Subcutaneous adipose tissue (tissue), 4 donors: ENCODE measurements around the gene CACNA2D2. TPM values are rescaled to one million over a fixed set of nuclear protein-coding genes. Genes with fewer than 3 reads are reported as not detected.

Source experiments
- CTCF ChIP-seq: fragments of 450-650 bp; IDR thresholded peaks from one replicate; pipeline ENCODE4 v1.5.1; 2016; ENCODE audit warnings: low read depth, mild to moderate bottlenecking, control low read depth, antibody characterized with exemption, moderate library complexity
- small RNA-seq: library from RNA; depleted of rRNA; stranded (forward); fragments of <200 nt; gene quantifications from one replicate; pipeline ENCODE3, GENCODE V24; 2016
- total RNA-seq, 4 donors: library from RNA; depleted of rRNA; stranded (reverse); fragments of >200 nt; gene quantifications; one replicate each; pipeline ENCODE4 v1.1.0, GENCODE V29; 2016

Gene CACNA2D2
- total RNA-seq, 4 donors from 2014 or later: 0.65 to 1.7 (median 0.66) TPM; not detected in 1

- no peak for TF ChIP-seq CTCF
Measured at GRCh38 chr3:50316657-50317242, 186.7 kb downstream of the CACNA2D2 start.

- no peak for TF ChIP-seq CTCF
Measured at GRCh38 chr3:50314816-50315215, 188.6 kb downstream of the CACNA2D2 start.

GRCh38 chr3:50314342-50314741 lies 189.1 kb downstream of the CACNA2D2 start:
- TF ChIP-seq CTCF: no peak

Small RNA genes lying within 50 kb of the gene (small RNA-seq; reads per million reads assigned to genes)
- gene RNA5SP131: not detected

Other genes with a start within 250 kb of the CACNA2D2 start
- 10 to 100 TPM in 1 of 4 donors, 1 to 10 TPM in 3; 2.4 to 13.7 (median 7.0) TPM for gene SEMA3B, start 234.5 kb downstream of the CACNA2D2 start, total RNA-seq
- not detected for gene LSMEM2, start 224.5 kb downstream of the CACNA2D2 start, total RNA-seq
- 10 to 100 TPM; 31.6 to 56.4 (median 52.2) TPM for gene IFRD2, start 211.2 kb downstream of the CACNA2D2 start, total RNA-seq
- 1 to 10 TPM; 1.5 to 5.1 (median 3.4) TPM for gene HYAL3, start 204.2 kb downstream of the CACNA2D2 start, total RNA-seq
- gene NAA80, start 204.2 kb downstream of the CACNA2D2 start, total RNA-seq: 10 to 100 TPM in 1 of 4 donors, 1 to 10 TPM in 3; 5.2 to 10.4 (median 6.6) TPM
- 10 to 100 TPM in 1 of 4 donors, 1 to 10 TPM in 3; 3.1 to 13.8 (median 4.7) TPM for gene HYAL1, start 200.1 kb downstream of the CACNA2D2 start, total RNA-seq
- gene HYAL2, start 180.9 kb downstream of the CACNA2D2 start, total RNA-seq: 100 to 1,000 TPM in 2 of 4 donors, 10 to 100 TPM in 2; 54.4 to 207 (median 117) TPM
- gene TUSC2, start 175.4 kb downstream of the CACNA2D2 start, total RNA-seq: 10 to 100 TPM; 17.8 to 27.5 (median 20.7) TPM
- 10 to 100 TPM; 37.0 to 62.8 (median 54.1) TPM for gene RASSF1, start 162.8 kb downstream of the CACNA2D2 start, total RNA-seq
- gene ZMYND10, start 157.9 kb downstream of the CACNA2D2 start, total RNA-seq: 1 to 10 TPM in 1 of 4 donors, not detected in 3; 1.5 TPM
- 10 to 100 TPM; 14.3 to 18.8 (median 17.5) TPM for gene NPRL2, start 152.9 kb downstream of the CACNA2D2 start, total RNA-seq
- 10 to 100 TPM; 13.9 to 22.0 (median 18.2) TPM for gene CYB561D2, start 152.8 kb downstream of the CACNA2D2 start, total RNA-seq
- 10 to 100 TPM; 30.5 to 44.5 (median 41.2) TPM for gene TMEM115, start 144.1 kb downstream of the CACNA2D2 start, total RNA-seq
- gene C3orf18, start 64.1 kb upstream of the CACNA2D2 start, total RNA-seq: 10 to 100 TPM in 1 of 4 donors, 1 to 10 TPM in 3; 8.0 to 10.6 (median 8.9) TPM
- gene HEMK1, start 65.9 kb upstream of the CACNA2D2 start, total RNA-seq: 1 to 10 TPM; 5.7 to 7.0 (median 6.1) TPM
- 10 to 100 TPM in 2 of 4 donors, 1 to 10 TPM in 2; 3.5 to 25.9 (median 11.0) TPM for gene CISH, start 108.1 kb upstream of the CACNA2D2 start, total RNA-seq
- 10 to 100 TPM; 25.8 to 57.8 (median 29.2) TPM for gene MAPKAPK3, start 113.5 kb upstream of the CACNA2D2 start, total RNA-seq
- 1 to 10 TPM in 1 of 4 donors, under 1 TPM in 3; 0.33 to 5.3 (median 0.50) TPM for gene DOCK3, start 171.3 kb upstream of the CACNA2D2 start, total RNA-seq